Liver (tissue), 9 donors: ENCODE data around the gene PITPNM3. TPM values are rescaled to one million over a fixed set of nuclear protein-coding genes. Genes with fewer than 3 reads are reported as not detected.

Experiments
- DNase-seq: peaks from one replicate; pipeline ENCODE4 v3.0.0-alpha.2; 2017; ENCODE audit warnings: low spot score
- H3K27ac ChIP-seq, 2 donors: one replicate each; pipeline ENCODE4 v1.7.0; 2013; ENCODE audit warnings: inconsistent platforms in 2 of 2, low read length in 2 of 2, control low read depth in 1 of 2, low read depth in 1 of 2, mild to moderate bottlenecking in 1 of 2
- H3K27me3 ChIP-seq, 4 donors: one replicate each; pipeline versions ENCODE4 v1.6.1 to v1.7.0; 2013; ENCODE audit warnings: low read length in 3 of 4, inconsistent platforms in 1 of 4, mild to moderate bottlenecking in 1 of 4, moderate library complexity in 1 of 4; ENCODE audit not compliant: control insufficient read depth in 4 of 4, insufficient read depth in 4 of 4
- H3K36me3 ChIP-seq, 4 donors: one replicate each; pipeline versions ENCODE4 v1.6.1 to v1.7.0; 2013; ENCODE audit warnings: low read length in 3 of 4, mild to moderate bottlenecking in 3 of 4, low read depth in 1 of 4, moderate library complexity in 1 of 4; ENCODE audit not compliant: control insufficient read depth in 4 of 4, insufficient read depth in 3 of 4
- H3K4me1 ChIP-seq, 4 donors: one replicate each; pipeline versions ENCODE4 v1.6.1 to v1.7.0; 2013; ENCODE audit warnings: low read length in 3 of 4, mild to moderate bottlenecking in 3 of 4, moderate library complexity in 1 of 4; ENCODE audit not compliant: control insufficient read depth in 4 of 4, insufficient read depth in 4 of 4
- H3K4me3 ChIP-seq, 3 donors: one replicate each; pipeline versions ENCODE4 v1.6.1 to v1.7.0; 2013; ENCODE audit warnings: low read length in 3 of 3, control low read depth in 1 of 3, low read depth in 1 of 3, mild to moderate bottlenecking in 1 of 3
- H3K9ac ChIP-seq, 2 donors: one replicate each; pipeline ENCODE4 v1.7.0; 2013; ENCODE audit warnings: low read length in 2 of 2, mild to moderate bottlenecking in 2 of 2, moderate library complexity in 2 of 2, control low read depth in 1 of 2, low read depth in 1 of 2
- H3K9me3 ChIP-seq, 4 donors: one replicate each; pipeline versions ENCODE4 v1.6.1 to v1.7.0; 2013; ENCODE audit warnings: low read length in 3 of 4; ENCODE audit not compliant: control insufficient read depth in 4 of 4
- FOXA2 ChIP-seq: IDR thresholded peaks from 2 replicates; pipeline ENCODE4 v1.6.1; 2016; ENCODE audit warnings: antibody characterized with exemption
- HNF4A ChIP-seq, 2 donors: conservative IDR thresholded peaks; 2 replicates each; pipeline ENCODE4 v1.6.1; 2016; ENCODE audit warnings: antibody characterized with exemption in 2 of 2, mild to moderate bottlenecking in 2 of 2
- HNF4G ChIP-seq: IDR thresholded peaks from 2 replicates; pipeline ENCODE4 v1.6.1; 2016; ENCODE audit warnings: antibody characterized with exemption
- JUND ChIP-seq, 2 donors: IDR thresholded peaks; 2 replicates each; pipeline ENCODE4 v1.6.1; 2016; ENCODE audit warnings: antibody characterized with exemption in 2 of 2
- NR2F2 ChIP-seq: IDR thresholded peaks from 2 replicates; pipeline ENCODE4 v1.6.1; 2016; ENCODE audit warnings: antibody characterized with exemption
- RAD21 ChIP-seq, 2 donors: IDR thresholded peaks; 2 replicates each; pipeline ENCODE4 v1.6.1; 2016; ENCODE audit warnings: antibody characterized with exemption in 2 of 2, mild to moderate bottlenecking in 2 of 2
- RXRA ChIP-seq, 2 donors: IDR thresholded peaks; 2 replicates each; pipeline ENCODE4 v1.6.1; 2017 to 2018; ENCODE audit warnings: antibody characterized with exemption in 2 of 2, mild to moderate bottlenecking in 1 of 2
- SP1 ChIP-seq: IDR thresholded peaks from 2 replicates; pipeline ENCODE4 v1.6.1; 2018; ENCODE audit warnings: antibody characterized with exemption, mild to moderate bottlenecking
- TAF1 ChIP-seq: conservative IDR thresholded peaks from 2 replicates; pipeline ENCODE4 v1.6.1; 2016; ENCODE audit warnings: antibody characterized with exemption, mild to moderate bottlenecking
- YY1 ChIP-seq: IDR thresholded peaks from 2 replicates; pipeline ENCODE4 v1.6.1; 2016; ENCODE audit warnings: antibody characterized with exemption, mild to moderate bottlenecking
- WGBS: extraction: QIAGEN DNeasy Blood & Tissue Kit; methylation state at CpG from one replicate; pipeline ENCODE4 v1.1.7; 2013; 5-methylcytosine and 5-hydroxymethylcytosine counted together
- polyA plus RNA-seq, 2 donors: library from polyadenylated mRNA; stranded (reverse) in 1 of 2; unstranded in 1 of 2; fragments of 200-250 nt in 1 of 2; fragments of >200 nt in 1 of 2; fragmentation: Nextera tagmentation in 1 of 2; extraction: Ambion mirVana in 1 of 2; gene quantifications; one replicate each; pipeline versions ENCODE4 v1.2.1 to v1.2.3, GENCODE V29; 2013 to 2015
- total RNA-seq, 2 donors: library from RNA; depleted of rRNA; stranded (reverse); fragments of >200 nt; gene quantifications; one replicate each; pipeline ENCODE4 v1.2.3, GENCODE V29; 2014
- TF ChIP-seq, protein P1 (sequence below): IDR thresholded peaks from 2 replicates; pipeline ENCODE4 v1.6.1; 2016; ENCODE audit warnings: antibody characterized with exemption
- TF ChIP-seq, protein P2 (sequence below): IDR thresholded peaks from 2 replicates; pipeline ENCODE4 v1.6.1; 2016; ENCODE audit warnings: antibody characterized with exemption, mild to moderate bottlenecking
- donor health status: healthy.
- donor health status: healthy.
- donor health status: healthy.
- donor health status: healthy.
- donor health status: healthy.

The PITPNM3 gene
- total and polyA plus RNA-seq, 4 donors, result 1.5 to 5.0 (median 1.8) TPM

DNA sequence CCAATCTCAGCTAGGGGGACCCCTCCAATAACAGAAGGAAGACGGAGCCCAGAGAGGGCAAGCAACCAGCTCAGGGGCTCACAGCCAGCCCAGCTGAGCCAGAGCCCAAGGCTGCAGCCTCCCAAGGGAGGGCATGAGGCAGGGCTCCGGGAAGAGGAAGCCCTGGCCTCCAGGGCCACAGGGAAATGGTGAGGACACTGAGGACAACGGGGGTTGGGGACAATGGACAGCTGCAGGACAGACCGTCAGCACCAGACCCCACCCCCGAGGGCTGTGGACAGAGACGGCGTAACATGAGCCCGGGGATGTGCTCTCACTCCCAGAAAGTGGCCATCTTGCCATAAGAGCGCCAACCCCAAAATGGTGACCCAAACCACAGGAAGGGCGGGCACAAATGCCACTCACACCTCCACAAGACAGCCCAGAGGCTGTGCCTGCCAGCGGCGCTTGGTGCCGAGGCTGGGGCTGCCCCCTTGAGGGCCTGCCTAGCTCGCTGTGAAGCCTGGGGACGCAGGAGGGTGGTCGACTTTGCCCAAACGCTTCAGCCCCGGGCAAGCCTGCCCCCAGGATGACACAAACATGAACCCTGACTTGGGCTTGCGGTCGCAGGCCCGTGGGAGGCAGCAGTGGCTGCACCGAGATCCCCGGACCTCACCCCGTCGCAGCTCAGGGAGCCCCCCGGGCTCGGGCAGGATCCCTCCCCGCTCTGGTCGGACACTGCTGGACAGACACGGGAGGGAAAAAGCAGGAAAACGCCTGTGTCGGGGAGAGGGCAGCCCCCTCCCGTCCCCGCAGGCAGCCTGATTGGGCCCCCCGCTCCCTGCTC lies 101.6 kb downstream of the PITPNM3 start:
- peaks cover 0 to 2% (median 0%) of the 10 kb centered on the region in 4 donors for H3K27me3 ChIP-seq
- peaks cover 0 to 5% (median 1%) of the 10 kb centered on the region in 4 donors for H3K4me1 ChIP-seq
- no peaks in the 10 kb centered on the region for H3K9me3 ChIP-seq
- DNase-seq, result no peak
- H3K9ac ChIP-seq, result no peak overlapping the region
- H3K27ac ChIP-seq, result no peak overlapping the region
- H3K36me3 ChIP-seq, result no peaks in the 10 kb centered on the region
- no peak overlapping the region for H3K4me3 ChIP-seq
- WGBS, result 43% methylated on average over 35 of the region's 35 CpGs
- TF ChIP-seq HNF4G (no peak), YY1 (no peak), TAF1 (no peak), JUND (IDR thresholded peaks at IDR 0.05) (no peak), RAD21 (IDR thresholded peaks at IDR 0.05) (no peak), RXRA (IDR thresholded peaks at IDR 0.05) (no peak), HNF4A (conservative IDR thresholded peaks at IDR 0.05) (no peak), NR2F2 (no peak), SP1 (no peak)
- TF ChIP-seq, protein P1, sequence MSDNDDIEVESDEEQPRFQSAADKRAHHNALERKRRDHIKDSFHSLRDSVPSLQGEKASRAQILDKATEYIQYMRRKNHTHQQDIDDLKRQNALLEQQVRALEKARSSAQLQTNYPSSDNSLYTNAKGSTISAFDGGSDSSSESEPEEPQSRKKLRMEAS, result no peak
- TF ChIP-seq, protein P2, sequence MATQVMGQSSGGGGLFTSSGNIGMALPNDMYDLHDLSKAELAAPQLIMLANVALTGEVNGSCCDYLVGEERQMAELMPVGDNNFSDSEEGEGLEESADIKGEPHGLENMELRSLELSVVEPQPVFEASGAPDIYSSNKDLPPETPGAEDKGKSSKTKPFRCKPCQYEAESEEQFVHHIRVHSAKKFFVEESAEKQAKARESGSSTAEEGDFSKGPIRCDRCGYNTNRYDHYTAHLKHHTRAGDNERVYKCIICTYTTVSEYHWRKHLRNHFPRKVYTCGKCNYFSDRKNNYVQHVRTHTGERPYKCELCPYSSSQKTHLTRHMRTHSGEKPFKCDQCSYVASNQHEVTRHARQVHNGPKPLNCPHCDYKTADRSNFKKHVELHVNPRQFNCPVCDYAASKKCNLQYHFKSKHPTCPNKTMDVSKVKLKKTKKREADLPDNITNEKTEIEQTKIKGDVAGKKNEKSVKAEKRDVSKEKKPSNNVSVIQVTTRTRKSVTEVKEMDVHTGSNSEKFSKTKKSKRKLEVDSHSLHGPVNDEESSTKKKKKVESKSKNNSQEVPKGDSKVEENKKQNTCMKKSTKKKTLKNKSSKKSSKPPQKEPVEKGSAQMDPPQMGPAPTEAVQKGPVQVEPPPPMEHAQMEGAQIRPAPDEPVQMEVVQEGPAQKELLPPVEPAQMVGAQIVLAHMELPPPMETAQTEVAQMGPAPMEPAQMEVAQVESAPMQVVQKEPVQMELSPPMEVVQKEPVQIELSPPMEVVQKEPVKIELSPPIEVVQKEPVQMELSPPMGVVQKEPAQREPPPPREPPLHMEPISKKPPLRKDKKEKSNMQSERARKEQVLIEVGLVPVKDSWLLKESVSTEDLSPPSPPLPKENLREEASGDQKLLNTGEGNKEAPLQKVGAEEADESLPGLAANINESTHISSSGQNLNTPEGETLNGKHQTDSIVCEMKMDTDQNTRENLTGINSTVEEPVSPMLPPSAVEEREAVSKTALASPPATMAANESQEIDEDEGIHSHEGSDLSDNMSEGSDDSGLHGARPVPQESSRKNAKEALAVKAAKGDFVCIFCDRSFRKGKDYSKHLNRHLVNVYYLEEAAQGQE, result no peak

DNA sequence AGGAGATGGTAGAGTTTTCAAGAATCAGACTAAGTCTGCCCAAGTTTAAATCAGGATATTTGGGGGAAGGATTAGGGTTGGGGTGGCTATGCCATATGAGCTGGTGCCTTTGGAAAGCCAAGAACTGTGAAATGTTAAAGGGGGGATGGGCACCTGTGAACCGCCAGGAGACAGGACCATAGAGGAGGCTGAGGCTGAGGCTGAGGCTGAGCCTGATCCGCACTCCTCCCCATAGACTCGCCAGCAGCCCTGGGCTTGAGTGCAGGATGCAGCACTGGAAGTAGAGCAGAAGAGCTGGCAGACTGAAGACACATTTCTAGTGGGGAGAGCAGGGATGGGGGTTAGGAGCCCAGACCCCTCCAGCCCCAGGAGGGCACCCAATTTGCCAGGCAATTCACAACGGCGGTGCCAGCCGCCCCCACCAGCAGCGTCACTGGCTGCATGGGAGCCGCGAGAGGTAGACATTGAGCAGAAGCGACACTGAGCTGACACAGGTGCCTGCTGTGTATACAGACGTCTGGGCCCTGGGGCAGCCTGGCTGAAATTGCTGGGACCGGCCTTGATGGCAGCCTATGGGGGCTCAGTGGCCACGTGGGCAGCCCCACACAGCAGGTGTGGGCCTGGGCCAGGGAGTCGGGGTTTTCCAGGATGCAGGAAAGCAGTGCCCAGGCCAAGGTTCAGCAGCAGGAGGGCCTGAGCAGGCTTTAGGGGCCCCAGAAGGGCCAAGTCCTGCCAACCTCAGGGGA lies 102.9 kb downstream of the PITPNM3 start:
- Histone ChIP-seq H3K9ac (no peak overlapping the region), H3K9me3 (no peaks in the 10 kb centered on the region), H3K4me3 (no peak overlapping the region), H3K27me3 (peaks cover 0 to 2% (median 0%) of the 10 kb centered on the region in 4 donors), H3K36me3 (no peaks in the 10 kb centered on the region), H3K4me1 (peaks cover 0 to 5% (median 1%) of the 10 kb centered on the region in 4 donors), H3K27ac (no peak overlapping the region)
- no peak for DNase-seq
- TF ChIP-seq FOXA2 (no peak), TAF1 (no peak)
- TF ChIP-seq, protein P2, result no peak
- TF ChIP-seq, protein P1, result no peak
- WGBS, result 85% methylated on average over 14 of the region's 14 CpGs
